H9 (cell line): ENCODE results near the gene CYP26A1. TPM values are rescaled to one million over a fixed set of nuclear protein-coding genes. Genes with fewer than 3 reads are reported as not detected.

Experiments used
- DNase-seq: peaks from one replicate; pipeline ENCODE4 v3.0.0-alpha.2; 2017
- H2AFZ ChIP-seq: one replicate; pipeline ENCODE4 v1.6.1; 2013; ENCODE audit warnings: mild to moderate bottlenecking, low read length, control low read depth, moderate library complexity
- H2AK5ac ChIP-seq: 2 replicates; pipeline ENCODE4 v1.6.1; 2013; ENCODE audit warnings: low read length, control low read depth, mixed read lengths; ENCODE audit not compliant: insufficient read length
- H2BK120ac ChIP-seq: one replicate; pipeline ENCODE4 v1.6.1; 2013; ENCODE audit warnings: low read depth, mild to moderate bottlenecking, low read length, control low read depth, inconsistent platforms; ENCODE audit not compliant: poor library complexity, severe bottlenecking
- H2BK12ac ChIP-seq: 2 replicates; pipeline ENCODE4 v1.6.1; 2013; ENCODE audit warnings: low read length, control low read depth, mixed read lengths, low read depth; ENCODE audit not compliant: insufficient read length
- H2BK15ac ChIP-seq: 2 replicates; pipeline ENCODE4 v1.6.1; 2013; ENCODE audit warnings: low read depth, low read length, control low read depth
- H2BK20ac ChIP-seq: one replicate; pipeline ENCODE4 v1.6.1; 2013; ENCODE audit warnings: low read depth, mild to moderate bottlenecking, low read length, control low read depth, inconsistent platforms; ENCODE audit not compliant: poor library complexity, severe bottlenecking
- H2BK5ac ChIP-seq: 2 replicates; pipeline ENCODE4 v1.6.1; 2013; ENCODE audit warnings: low read length, control low read depth, mixed read lengths; ENCODE audit not compliant: insufficient read length
- H3K14ac ChIP-seq: 2 replicates; pipeline ENCODE4 v1.6.1; 2013; ENCODE audit warnings: low read length, control low read depth; ENCODE audit not compliant: insufficient read depth
- H3K18ac ChIP-seq: 2 replicates; pipeline ENCODE4 v1.6.1; 2013; ENCODE audit warnings: low read depth, mild to moderate bottlenecking, mixed read lengths, low read length, control low read depth; ENCODE audit not compliant: insufficient read length
- H3K23ac ChIP-seq: 2 replicates; pipeline ENCODE4 v1.6.1; 2013; ENCODE audit warnings: low read length, control low read depth, mixed read lengths, low read depth; ENCODE audit not compliant: insufficient read length
- H3K23me2 ChIP-seq: 2 replicates; pipeline ENCODE4 v1.6.1; 2013; ENCODE audit warnings: low read depth, mild to moderate bottlenecking, mixed read lengths, low read length, control low read depth; ENCODE audit not compliant: insufficient read length, poor library complexity, severe bottlenecking
- H3K27ac ChIP-seq: 2 replicates; pipeline ENCODE4 v1.5.1; 2013; ENCODE audit warnings: low read length, control low read depth, mixed read lengths, low read depth; ENCODE audit not compliant: insufficient read length
- H3K27me3 ChIP-seq: 2 replicates; pipeline ENCODE4 v1.6.1; 2013; ENCODE audit warnings: low read length, control low read depth, inconsistent platforms; ENCODE audit not compliant: insufficient read depth
- H3K4ac ChIP-seq: 2 replicates; pipeline ENCODE4 v1.6.1; 2013; ENCODE audit warnings: low read depth, mild to moderate bottlenecking, control low read depth, inconsistent platforms, low read length, moderate library complexity
- H3K4me1 ChIP-seq: 2 replicates; pipeline ENCODE4 v1.6.1; 2013; ENCODE audit warnings: low read length, control low read depth, inconsistent platforms; ENCODE audit not compliant: insufficient read depth
- H3K4me2 ChIP-seq: 2 replicates; pipeline ENCODE4 v1.6.1; 2013; ENCODE audit warnings: low read length, control low read depth, mixed read lengths; ENCODE audit not compliant: insufficient read length, insufficient read depth
- H3K56ac ChIP-seq: 2 replicates; pipeline ENCODE4 v1.6.1; 2013; ENCODE audit warnings: low read depth, mild to moderate bottlenecking, mixed read lengths, low read length, control low read depth; ENCODE audit not compliant: insufficient read length
- H3K79me1 ChIP-seq: 2 replicates; pipeline ENCODE4 v1.6.1; 2013; ENCODE audit warnings: low read depth, mild to moderate bottlenecking, moderate library complexity, low read length, control low read depth, inconsistent platforms; ENCODE audit not compliant: insufficient read depth, poor library complexity, severe bottlenecking
- H3K79me2 ChIP-seq: 2 replicates; pipeline ENCODE4 v1.6.1; 2013; ENCODE audit warnings: low read length, control low read depth, inconsistent platforms; ENCODE audit not compliant: insufficient read depth
- H3K9ac ChIP-seq: 2 replicates; pipeline ENCODE4 v1.6.1; 2013; ENCODE audit warnings: low read length, control low read depth, mixed read lengths; ENCODE audit not compliant: insufficient read length; ENCODE audit errors: extremely low read depth
- H3K9me3 ChIP-seq: one replicate; pipeline ENCODE4 v1.6.1; 2013; ENCODE audit warnings: low read depth, low read length, inconsistent platforms; ENCODE audit not compliant: control insufficient read depth
- H3T11ph ChIP-seq: one replicate; pipeline ENCODE4 v1.6.1; 2013; ENCODE audit warnings: mild to moderate bottlenecking, low read length, control low read depth, inconsistent platforms
- H4K20me1 ChIP-seq: one replicate; pipeline ENCODE4 v1.6.1; 2013; ENCODE audit not compliant: control insufficient read depth, insufficient read length, insufficient read depth
- H4K5ac ChIP-seq: 2 replicates; pipeline ENCODE4 v1.6.1; 2013; ENCODE audit warnings: low read depth, mild to moderate bottlenecking, mixed read lengths, low read length, control low read depth; ENCODE audit not compliant: insufficient read length
- H4K8ac ChIP-seq: replicated peaks from 2 replicates; pipeline ENCODE4 v1.6.1; 2013; ENCODE audit warnings: low read length, control low read depth, mixed read lengths, low read depth; ENCODE audit not compliant: insufficient read length
- H4K91ac ChIP-seq: 2 replicates; pipeline ENCODE4 v1.6.1; 2013; ENCODE audit warnings: low read depth, mild to moderate bottlenecking, moderate library complexity, mixed read lengths, low read length, control low read depth; ENCODE audit not compliant: insufficient read length
- H3K27ac Mint-ChIP-seq, 3 experiments: 2 replicates in 2 of 3; 3 replicates in 1 of 3; pipeline ENCODE4 v1.8.0; 2020 to 2021; ENCODE audit warnings: mixed read lengths in 3 of 3, mild to moderate bottlenecking in 1 of 3, moderate library complexity in 1 of 3
- H3K27me3 Mint-ChIP-seq: 2 replicates; pipeline ENCODE4 v1.8.0; 2021; ENCODE audit warnings: low read depth, mild to moderate bottlenecking, moderate library complexity, mixed read lengths
- H3K36me3 Mint-ChIP-seq, 3 experiments: 2 replicates in 2 of 3; 3 replicates in 1 of 3; pipeline ENCODE4 v1.8.0; 2020 to 2021; ENCODE audit warnings: low read depth in 3 of 3, mixed read lengths in 3 of 3; ENCODE audit not compliant: insufficient read depth in 1 of 3
- H3K4me1 Mint-ChIP-seq, 2 experiments: 2 replicates each; pipeline ENCODE4 v1.8.0; 2020; ENCODE audit warnings: mixed read lengths in 2 of 2
- H3K4me3 Mint-ChIP-seq, 2 experiments: 2 replicates in 1 of 2; 3 replicates in 1 of 2; pipeline ENCODE4 v1.8.0; 2020 to 2021; ENCODE audit warnings: mild to moderate bottlenecking in 2 of 2, mixed read lengths in 2 of 2, moderate library complexity in 1 of 2
- H3K9me3 Mint-ChIP-seq, 2 experiments: 2 replicates in 1 of 2; 3 replicates in 1 of 2; pipeline ENCODE4 v1.8.0; 2020; ENCODE audit warnings: mild to moderate bottlenecking in 2 of 2, mixed read lengths in 2 of 2, moderate library complexity in 1 of 2
- CTCF ChIP-seq: fragments of 200-600 bp; sonication (generic); conservative IDR thresholded peaks from 3 replicates; pipeline ENCODE4 v1.8.0; 2021; ENCODE audit warnings: antibody characterized with exemption, mild to moderate bottlenecking
- WGBS: extraction: QIAGEN DNeasy Blood & Tissue Kit; methylation state at CpG from one replicate; pipeline ENCODE4 v1.1.7; 2013; ENCODE audit warnings: missing lambda C conversion rate, low lambda C conversion rate, mixed read lengths; ENCODE audit not compliant: insufficient read length; ENCODE audit errors: extremely low coverage; 5-methylcytosine and 5-hydroxymethylcytosine counted together
- total RNA-seq: library from RNA; stranded (reverse); gene quantifications from 2 replicates; pipeline ENCODE4 v1.2.1, GENCODE V29; 2021

CYP26A1 gene
- total RNA-seq, 1 experiment from 2014 or later, result 72.1 TPM

- Histone ChIP-seq H3K79me2 (no peaks in the 10 kb centered on the region), H4K91ac (no peak overlapping the region), H3K4me2 (no peak overlapping the region), H4K5ac (no peak overlapping the region), H2AFZ (no peak overlapping the region), H3K27me3 (no peaks in the 10 kb centered on the region), H3K23ac (no peak overlapping the region), H2BK20ac (no peak overlapping the region), H3K23me2 (no peaks in the 10 kb centered on the region), H3T11ph (no peak overlapping the region), H3K4me1 (no peaks in the 10 kb centered on the region), H3K56ac (no peak overlapping the region), H3K27ac (no peak overlapping the region), H3K18ac (no peak overlapping the region), H2BK120ac (no peak overlapping the region), H3K79me1 (no peaks in the 10 kb centered on the region), H2BK12ac (no peak overlapping the region), H4K8ac (no peak overlapping the region), H2BK15ac (no peak overlapping the region), H3K4ac (no peak overlapping the region), H2BK5ac (no peak overlapping the region), H3K9me3 (no peaks in the 10 kb centered on the region), H3K14ac (no peak overlapping the region), H4K20me1 (no peaks in the 10 kb centered on the region), H2AK5ac (no peak overlapping the region), H3K9ac (no peak overlapping the region)
- H3K4me1 Mint-ChIP-seq, result no peaks in the 10 kb centered on the region
- WGBS, result no CpG with 5 or more reads among the region's 2 CpGs
- no peak for DNase-seq
- peaks cover 3% of the 10 kb centered on the region for H3K27me3 Mint-ChIP-seq
- no peak for TF ChIP-seq CTCF
- peaks cover 35 to 40% of the 10 kb centered on the region in 2 experiments for H3K9me3 Mint-ChIP-seq
- no peak overlapping the region for H3K27ac Mint-ChIP-seq
- no peak overlapping the region for H3K4me3 Mint-ChIP-seq
- peaks cover 34 to 39% (median 38%) of the 10 kb centered on the region in 3 experiments for H3K36me3 Mint-ChIP-seq
Observed at GRCh38 chr10:93125966-93126365, 52.3 kb downstream of the CYP26A1 start.
